K562 (cell line): Measurements from ENCODE around the gene VEGFA. TPM values are rescaled to one million over a fixed set of nuclear protein-coding genes. Genes with fewer than 3 reads are reported as not detected.

Source experiments
- ATAC-seq: fragments of 200-7000 bp; cut with Tn5 transposase; 3 replicates; pipeline ENCODE4 v1.9.1; 2020; ENCODE audit warnings: moderate library complexity
- BruUV-seq: library from RNA; stranded (reverse); fragments of 400-500 nt; replicated peaks from 2 replicates; lab custom pipeline; 2021; lab: Mats Ljungman, UMichigan
- CTCF ChIA-PET: fragments of 300-600 bp; formaldehyde crosslinking; extraction: SDS; loops from one replicate; lab custom pipeline; 2021; ENCODE audit warnings: low intra/inter-chr PET ratio; lab: Yijun Ruan, JAX
- POLR2A ChIA-PET: fragments of 300-600, 350-650 bp; sonication (Branson Sonifier 250); formaldehyde crosslinking; extraction: SDS; loops from one replicate; lab custom pipeline; 2021; ENCODE audit warnings: antibody characterized with exemption, inconsistent platforms; lab: Yijun Ruan, JAX
- DNase-seq, 4 experiments: peaks; one replicate each; pipeline versions ENCODE4 v3.0.0 to v3.0.0-alpha.2; 2011 to 2018; ENCODE audit warnings: low spot score in 3 of 4, mixed read lengths in 3 of 4; ENCODE audit errors: extremely low read depth in 1 of 4
- FAIRE-seq: peaks from 2 replicates; lab custom pipeline; 2011; peaks lifted over from hg19 to GRCh38; lab: Jason Lieb, UNC
- H2AFZ ChIP-seq: 2 replicates; pipeline ENCODE4 v1.6.0; 2011; ENCODE audit warnings: low read depth, low read length, control low read depth, inconsistent platforms
- H3K27ac ChIP-seq: fragments of 200-600 bp; 3 replicates; pipeline ENCODE4 v1.8.0; 2011; ENCODE audit warnings: low read depth, mild to moderate bottlenecking, control low read depth, inconsistent platforms, low read length, moderate library complexity, mixed read lengths; ENCODE audit errors: extremely low read depth
- H3K27me3 ChIP-seq, 2 experiments: fragments of 300-600 bp in 1 of 2; 2 replicates in 1 of 2; 3 replicates in 1 of 2; pipeline versions ENCODE4 v1.6.0 to v1.8.0; 2011; ENCODE audit warnings: inconsistent platforms in 2 of 2, low read length in 2 of 2, mild to moderate bottlenecking in 1 of 2, mixed read lengths in 1 of 2, moderate library complexity in 1 of 2; ENCODE audit not compliant: control insufficient read depth in 2 of 2, insufficient read depth in 2 of 2
- H3K36me3 ChIP-seq: fragments of 300-600 bp; 3 replicates; pipeline ENCODE4 v1.8.0; 2011; ENCODE audit warnings: mild to moderate bottlenecking, low read length, inconsistent platforms; ENCODE audit not compliant: control insufficient read depth, insufficient read depth
- H3K4me1 ChIP-seq, 2 experiments: fragments of 200-600 bp in 1 of 2; replicated peaks in 1 of 2; 2 replicates in 1 of 2; 3 replicates in 1 of 2; pipeline versions ENCODE4 v1.5.1 to v1.8.0; 2011; ENCODE audit warnings: inconsistent platforms in 2 of 2, low read length in 2 of 2, mild to moderate bottlenecking in 1 of 2, mixed read lengths in 1 of 2, moderate library complexity in 1 of 2; ENCODE audit not compliant: control insufficient read depth in 2 of 2, insufficient read depth in 2 of 2
- H3K4me2 ChIP-seq: 2 replicates; pipeline ENCODE4 v1.6.1; 2011; ENCODE audit warnings: low read length, control low read depth, inconsistent platforms, mixed read lengths; ENCODE audit not compliant: insufficient read depth
- H3K4me3 ChIP-seq: fragments of 200-600 bp; sonication (generic), shearing (Covaris generic); 2 replicates; pipeline ENCODE4 v1.5.1; 2016; ENCODE audit warnings: control low read depth, inconsistent platforms
- H3K79me2 ChIP-seq: fragments of 200-600 bp; 3 replicates; pipeline ENCODE4 v1.8.0; 2011; ENCODE audit warnings: low read length, inconsistent platforms; ENCODE audit not compliant: control insufficient read depth, insufficient read depth
- H3K9ac ChIP-seq, 2 experiments: 2 replicates each; pipeline versions ENCODE4 v1.6.0 to v1.6.1; 2011; ENCODE audit warnings: low read depth in 2 of 2, low read length in 2 of 2, control low read depth in 1 of 2, inconsistent platforms in 1 of 2, mild to moderate bottlenecking in 1 of 2, mixed read lengths in 1 of 2; ENCODE audit not compliant: insufficient read depth in 1 of 2
- H3K9me1 ChIP-seq: one replicate; pipeline ENCODE4 v1.6.0; 2011; ENCODE audit warnings: inconsistent platforms, mild to moderate bottlenecking, low read length, moderate library complexity; ENCODE audit not compliant: control insufficient read depth, insufficient read depth
- H3K9me3 ChIP-seq: replicated peaks from 2 replicates; pipeline ENCODE4 v1.5.1; 2011; ENCODE audit warnings: low read depth, low read length, inconsistent platforms; ENCODE audit not compliant: control insufficient read depth, insufficient read depth
- H4K20me1 ChIP-seq: replicated peaks from 2 replicates; pipeline ENCODE4 v1.6.1; 2011; ENCODE audit warnings: low read length, inconsistent platforms, mixed read lengths; ENCODE audit not compliant: control insufficient read depth, insufficient read depth
- CREB3 ChIP-seq: fragments of 450-650 bp; conservative IDR thresholded peaks from 2 replicates; pipeline ENCODE4 v1.6.1; 2016; ENCODE audit warnings: missing genetic modification characterization, low read depth, mild to moderate bottlenecking, missing compliant biosample characterization, moderate library complexity
- CXXC5 ChIP-seq: fragments of 250-450 bp; sonication (Bioruptor Pico); IDR thresholded peaks from 2 replicates; pipeline ENCODE4 v1.8.0; 2022; ENCODE audit warnings: inconsistent platforms, mild to moderate bottlenecking, moderate library complexity
- ETS2 ChIP-seq: IDR thresholded peaks from 2 replicates; pipeline ENCODE4 v1.6.1; 2016; ENCODE audit warnings: borderline replicate concordance, missing genetic modification characterization, mild to moderate bottlenecking, moderate library complexity, missing compliant biosample characterization; ENCODE audit not compliant: poor library complexity, severe bottlenecking
- ETV6 ChIP-seq, 3 experiments: fragments of 150-350 bp in 1 of 3; sonication (generic) in 1 of 3; formaldehyde crosslinking in 1 of 3; IDR thresholded peaks; 2 replicates each; pipeline versions ENCODE4 v1.6.1 to v1.8.0; 2014 to 2022; ENCODE audit warnings: borderline replicate concordance in 2 of 3, low read depth in 2 of 3, antibody characterized with exemption in 1 of 3, low read length in 1 of 3, mild to moderate bottlenecking in 1 of 3, missing genetic modification reagents in 1 of 3
- GABPA ChIP-seq: fragments of 200-800 bp; sonication (Bioruptor generic); conservative IDR thresholded peaks from 2 replicates; pipeline ENCODE4 v1.6.1; 2016; ENCODE audit warnings: low read depth, missing genetic modification characterization, missing compliant biosample characterization
- HMGXB4 ChIP-seq: sonication (generic); formaldehyde crosslinking; IDR thresholded peaks from 2 replicates; pipeline ENCODE4 v1.8.1; 2023; ENCODE audit warnings: mild to moderate bottlenecking, missing genetic modification reagents
- JUNB ChIP-seq: fragments of 450-650 bp; formaldehyde crosslinking; conservative IDR thresholded peaks from 2 replicates; pipeline ENCODE4 v1.4.0; 2020; ENCODE audit warnings: mild to moderate bottlenecking
- MYC ChIP-seq, 2 experiments: fragments of 250-450 bp in 1 of 2; sonication (Bioruptor Pico) in 1 of 2; IDR thresholded peaks; 2 replicates each; pipeline versions ENCODE4 v1.5.1 to v1.6.1; 2012 to 2021; ENCODE audit warnings: low read depth in 2 of 2, borderline replicate concordance in 1 of 2, improper control_type of control experiment in 1 of 2, low read length in 1 of 2, mild to moderate bottlenecking in 1 of 2, moderate library complexity in 1 of 2
- NFXL1 ChIP-seq: fragments of 450-650 bp; formaldehyde crosslinking; IDR thresholded peaks from 2 replicates; pipeline ENCODE4 v1.4.0; 2021; ENCODE audit warnings: mild to moderate bottlenecking
- NR4A1 ChIP-seq, 2 experiments: fragments of 250-450 bp in 1 of 2; fragments of 450-650 bp in 1 of 2; sonication (Bioruptor Pico) in 1 of 2; IDR thresholded peaks; 2 replicates each; pipeline versions ENCODE4 v1.4.0 to v1.6.1; 2016 to 2020; ENCODE audit warnings: mild to moderate bottlenecking in 2 of 2, missing compliant biosample characterization in 1 of 2, missing genetic modification characterization in 1 of 2, moderate library complexity in 1 of 2
- PURB ChIP-seq: sonication (generic); formaldehyde crosslinking; IDR thresholded peaks from 2 replicates; pipeline ENCODE4 v1.9.0; 2021; ENCODE audit warnings: low read depth, mild to moderate bottlenecking, missing genetic modification reagents
- RCOR1 ChIP-seq, 2 experiments: IDR thresholded peaks; 2 replicates each; pipeline ENCODE4 v1.6.1; 2012; ENCODE audit warnings: low read depth in 2 of 2, low read length in 2 of 2, borderline replicate concordance in 1 of 2, improper control_type of control experiment in 1 of 2
- SNRNP70 ChIP-seq: fragments of 200-400 bp; formaldehyde crosslinking; optimal IDR thresholded peaks from 2 replicates; pipeline ENCODE3; 2017; ENCODE audit warnings: low read depth, low read length
- SREBF2 ChIP-seq: sonication (generic); formaldehyde crosslinking; IDR thresholded peaks from 2 replicates; pipeline ENCODE4 v1.4.0; 2020; ENCODE audit warnings: mild to moderate bottlenecking, missing genetic modification reagents
- USF2 ChIP-seq: sonication (generic); formaldehyde crosslinking; IDR thresholded peaks from 2 replicates; pipeline ENCODE4 v1.5.0; 2020; ENCODE audit warnings: missing genetic modification reagents
- WGBS: fragments of 100-300 bp; shearing (Covaris generic); methylation state at CpG from one replicate; pipeline ENCODE4 v1.1.6; 2016; ENCODE audit warnings: low coverage, mixed read lengths; ENCODE audit not compliant: insufficient coverage; ENCODE audit errors: missing lambda C conversion rate; 5-methylcytosine and 5-hydroxymethylcytosine counted together
- in situ Hi-C: fragments of 300-500 bp; cut with MboI; formaldehyde crosslinking; loops from 4 replicates; pipeline ENCODE4 v1.15.0; 2018; ENCODE audit warnings: inconsistent platforms, mixed read lengths
- intact Hi-C: fragments of 100-400 bp; cut with micrococcal nuclease; formaldehyde crosslinking; loops from 2 replicates; pipeline ENCODE4 v1.14.2; 2022
- polyA plus RNA-seq, 8 experiments: library from polyadenylated mRNA; depleted of rRNA in 4 of 8; stranded (reverse) in 5 of 8; unstranded in 3 of 8; fragments of >200 nt; fragmentation: Nextera tagmentation in 2 of 8; fragmentation: Illumina TruSeq in 1 of 8; extraction: Ambion mirVana in 2 of 8; extraction: Trizol in 1 of 8; gene quantifications; 2 replicates each; pipeline versions ENCODE4 v1.2.1 to v1.2.3, GENCODE V29; 2011 to 2014; ENCODE audit warnings: inconsistent platforms in 1 of 8, missing spikeins in 1 of 8
- total RNA-seq, 7 experiments: library from RNA; depleted of rRNA in 6 of 7; stranded (reverse); fragments of >200 nt in 6 of 7; fragmentation: Illumina TruSeq in 2 of 7; extraction: Trizol in 2 of 7; gene quantifications; 2 replicates each; pipeline versions ENCODE4 v1.2.1 to v1.2.3, GENCODE V29; 2011 to 2021; ENCODE audit warnings: low replicate concordance in 1 of 7

The VEGFA gene
- total and polyA plus RNA-seq, 9 of the 15 experiments (the other 6 are each of a cell fraction or from before 2014, with no cell fraction given): 14.0 to 271 (median 124) TPM

GRCh38 chr6:43733471-43734293 lies 36.3 kb upstream of the VEGFA start:
- H3K9me3 ChIP-seq: no peaks in the 10 kb centered on the region; the same call in none of the 2 replicates
- peak overlapping the region; percentile 78 for H2AFZ ChIP-seq
- no TSS peak for BruUV-seq
- H3K27ac ChIP-seq: peak overlapping the region; percentile 14; the same call in 1 of the 3 replicates
- no peaks in the 10 kb centered on the region for H3K9me1 ChIP-seq
- peak; percentile 62 for ATAC-seq
- DNase-seq: no peak
- ChIA-PET POLR2A (interaction anchor here (0.6 to 1.7 kb wide), 6 partner anchors 9 to 384 kb away, joined by 3 to 5 read pairs (median 4); no protein-coding TSS in a partner anchor), CTCF (no interaction called here)
- H3K4me3 ChIP-seq: no peak overlapping the region
- FAIRE-seq: peak; percentile 23
- H3K36me3 ChIP-seq: no peaks in the 10 kb centered on the region
- H3K9ac ChIP-seq: peak overlapping the region in 1 of 2 experiments; percentile 68; a peak in 1 of 4 replicates
- no peaks in the 10 kb centered on the region for H4K20me1 ChIP-seq
- H3K27me3 ChIP-seq: no peaks in the 10 kb centered on the region; a peak in 1 of 5 replicates
- H3K4me1 ChIP-seq: peaks cover 22 to 26% of the 10 kb centered on the region in 2 experiments
- intact Hi-C loops: no loop called here
- WGBS: 8% methylated on average over 9 of the region's 10 CpGs
- no peaks in the 10 kb centered on the region for H3K79me2 ChIP-seq
- H3K4me2 ChIP-seq: no peak overlapping the region; the same call in 1 of the 2 replicates
- in situ Hi-C loops: no loop called here
- TF ChIP-seq ETV6 (IDR thresholded peaks at IDR 0.05; ENCODE audit: borderline replicate concordance in 1 of 2, low read depth in 2 of 2, low read length in 1 of 2) (no peak), ETV6 (CRISPR knock-in tag; IDR thresholded peaks at IDR 0.05; ENCODE audit: borderline replicate concordance) (no peak), PURB (CRISPR knock-in tag) (no peak), USF2 (CRISPR knock-in tag) (no peak), SNRNP70 (no peak), MYC (IDR thresholded peaks at IDR 0.05; ENCODE audit: low read depth, low read length) (0 out of 2 replicates have a peak, but pooled peaks have one; percentile 16), MYC (CRISPR knock-in tag; IDR thresholded peaks at IDR 0.05; ENCODE audit: borderline replicate concordance, low read depth) (no peak), GABPA (tag) (peak; percentile 76), JUNB (no peak), NR4A1 (CRISPR knock-in tag; IDR thresholded peaks at IDR 0.05) (no peak), NR4A1 (tag; IDR thresholded peaks at IDR 0.05) (no peak), NFXL1 (CRISPR knock-in tag) (no peak), SREBF2 (CRISPR knock-in tag) (no peak), RCOR1 (IDR thresholded peaks at IDR 0.05; ENCODE audit: borderline replicate concordance in 1 of 2, low read depth in 2 of 2, low read length in 2 of 2) (no peak), ETS2 (tag) (no peak), CREB3 (no peak), CXXC5 (CRISPR knock-in tag) (peak; percentile 65), HMGXB4 (CRISPR knock-in tag) (no peak)
